GM12875 (cell line): Measurements from ENCODE around the gene ZNF273.
"Not testable (repeated sequence)": the region's sequence is repeated elsewhere in the genome, so short reads cannot be mapped to it uniquely, and the experiment has no call there.

ENCODE experiments used
- H3K4me3 ChIP-seq: one replicate; pipeline ENCODE4 v1.5.1; 2011; ENCODE audit warnings: low read depth, low read length, control low read depth
- TF ChIP-seq, protein P1 (sequence below): IDR thresholded peaks from 2 replicates; pipeline ENCODE4 v1.5.1; 2011; ENCODE audit warnings: low read depth, mild to moderate bottlenecking, control low read depth, inconsistent platforms, low read length, moderate library complexity, borderline replicate concordance; ENCODE audit not compliant: insufficient read depth

Gene ZNF273

DNA sequence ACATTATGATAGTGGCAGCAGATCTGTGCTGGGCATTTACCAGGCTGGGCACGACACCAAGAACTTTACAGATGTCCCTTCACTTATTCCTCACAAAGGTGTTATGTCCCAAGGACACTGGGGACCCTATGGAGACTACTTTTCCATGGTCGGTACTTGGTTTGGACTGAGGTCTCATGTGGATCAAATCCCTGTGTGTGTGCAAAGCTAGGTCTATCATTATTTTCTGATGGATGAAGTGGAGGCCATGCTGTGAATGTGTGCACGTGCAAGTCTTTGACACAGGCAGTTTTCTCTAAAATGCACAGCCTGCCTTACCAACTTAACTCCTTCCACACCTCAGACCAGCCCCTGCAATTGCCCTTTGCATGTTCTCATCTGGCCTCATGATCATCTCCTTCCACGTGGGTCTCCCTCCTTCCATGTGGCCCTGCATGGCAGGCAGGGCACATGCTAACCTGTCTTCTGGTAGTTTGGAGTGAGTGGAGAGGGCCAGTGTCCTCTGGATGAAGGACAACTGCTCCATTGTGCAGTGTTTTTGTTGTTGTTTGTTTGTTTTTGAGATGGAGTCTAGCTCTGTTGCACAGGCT lies 16.0 kb upstream of the ZNF273 start:
- TF ChIP-seq, protein P1, sequence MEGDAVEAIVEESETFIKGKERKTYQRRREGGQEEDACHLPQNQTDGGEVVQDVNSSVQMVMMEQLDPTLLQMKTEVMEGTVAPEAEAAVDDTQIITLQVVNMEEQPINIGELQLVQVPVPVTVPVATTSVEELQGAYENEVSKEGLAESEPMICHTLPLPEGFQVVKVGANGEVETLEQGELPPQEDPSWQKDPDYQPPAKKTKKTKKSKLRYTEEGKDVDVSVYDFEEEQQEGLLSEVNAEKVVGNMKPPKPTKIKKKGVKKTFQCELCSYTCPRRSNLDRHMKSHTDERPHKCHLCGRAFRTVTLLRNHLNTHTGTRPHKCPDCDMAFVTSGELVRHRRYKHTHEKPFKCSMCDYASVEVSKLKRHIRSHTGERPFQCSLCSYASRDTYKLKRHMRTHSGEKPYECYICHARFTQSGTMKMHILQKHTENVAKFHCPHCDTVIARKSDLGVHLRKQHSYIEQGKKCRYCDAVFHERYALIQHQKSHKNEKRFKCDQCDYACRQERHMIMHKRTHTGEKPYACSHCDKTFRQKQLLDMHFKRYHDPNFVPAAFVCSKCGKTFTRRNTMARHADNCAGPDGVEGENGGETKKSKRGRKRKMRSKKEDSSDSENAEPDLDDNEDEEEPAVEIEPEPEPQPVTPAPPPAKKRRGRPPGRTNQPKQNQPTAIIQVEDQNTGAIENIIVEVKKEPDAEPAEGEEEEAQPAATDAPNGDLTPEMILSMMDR = no peak
- no peak overlapping the region for H3K4me3 ChIP-seq

DNA sequence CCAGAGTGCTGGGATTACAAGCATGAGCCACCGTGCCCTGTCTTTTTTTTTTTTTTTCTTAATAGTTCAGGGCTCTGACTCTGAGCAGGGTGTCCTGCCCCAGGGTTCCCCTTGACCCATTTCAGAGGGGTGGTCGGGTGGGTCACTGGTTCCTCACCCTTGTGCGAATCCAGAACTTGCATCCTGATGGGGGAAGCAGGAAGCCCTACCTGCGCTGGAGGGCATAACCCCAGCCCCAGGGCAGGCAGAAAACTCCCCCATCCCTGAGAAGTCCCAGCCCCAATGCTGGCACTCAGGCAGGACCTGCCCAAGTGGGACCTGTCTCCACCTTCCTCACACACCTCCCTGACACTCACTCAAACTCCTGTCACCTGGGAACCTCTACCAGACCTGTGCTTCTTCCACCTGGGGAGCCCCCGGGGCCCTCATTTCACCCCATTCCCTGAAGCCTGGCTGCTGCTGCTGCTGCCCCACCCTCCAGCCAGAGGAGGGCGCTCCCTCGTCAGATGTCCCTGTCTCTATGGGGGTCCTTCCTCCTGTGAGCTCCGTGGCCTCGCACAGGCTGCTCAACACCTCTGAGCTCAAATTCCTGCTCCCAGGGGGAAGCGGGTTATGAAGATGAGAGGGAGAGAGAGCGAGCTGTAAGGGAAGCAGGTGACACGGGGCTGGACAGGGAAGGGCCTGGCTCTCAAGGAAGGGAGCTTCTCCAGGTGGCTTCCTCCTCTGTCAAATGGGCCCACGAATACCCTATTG lies 15.1 kb upstream of the ZNF273 start:
- H3K4me3 ChIP-seq = no peak overlapping the region
- TF ChIP-seq, protein P1 = 0 out of 2 replicates have a peak, but pooled peaks have one; percentile 11

DNA sequence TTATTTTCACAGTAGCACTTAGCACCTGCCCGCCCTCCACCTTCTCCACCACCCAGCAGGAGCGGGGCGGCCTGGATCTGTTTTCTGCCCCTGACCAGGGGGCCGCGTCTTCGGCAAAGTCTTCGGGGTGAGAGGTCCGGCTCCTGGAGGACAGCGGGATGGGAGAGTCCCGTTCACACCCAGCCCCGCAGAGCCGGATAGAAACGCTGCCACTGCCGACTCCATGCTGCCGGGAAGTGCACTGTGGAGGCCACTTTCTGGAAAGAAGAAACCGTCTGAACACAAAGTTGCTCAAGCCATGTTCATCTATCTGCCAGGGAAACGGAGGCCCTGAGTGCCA lies 14.5 kb upstream of the ZNF273 start:
- no peak overlapping the region for H3K4me3 ChIP-seq
- TF ChIP-seq, protein P1 = no peak

DNA sequence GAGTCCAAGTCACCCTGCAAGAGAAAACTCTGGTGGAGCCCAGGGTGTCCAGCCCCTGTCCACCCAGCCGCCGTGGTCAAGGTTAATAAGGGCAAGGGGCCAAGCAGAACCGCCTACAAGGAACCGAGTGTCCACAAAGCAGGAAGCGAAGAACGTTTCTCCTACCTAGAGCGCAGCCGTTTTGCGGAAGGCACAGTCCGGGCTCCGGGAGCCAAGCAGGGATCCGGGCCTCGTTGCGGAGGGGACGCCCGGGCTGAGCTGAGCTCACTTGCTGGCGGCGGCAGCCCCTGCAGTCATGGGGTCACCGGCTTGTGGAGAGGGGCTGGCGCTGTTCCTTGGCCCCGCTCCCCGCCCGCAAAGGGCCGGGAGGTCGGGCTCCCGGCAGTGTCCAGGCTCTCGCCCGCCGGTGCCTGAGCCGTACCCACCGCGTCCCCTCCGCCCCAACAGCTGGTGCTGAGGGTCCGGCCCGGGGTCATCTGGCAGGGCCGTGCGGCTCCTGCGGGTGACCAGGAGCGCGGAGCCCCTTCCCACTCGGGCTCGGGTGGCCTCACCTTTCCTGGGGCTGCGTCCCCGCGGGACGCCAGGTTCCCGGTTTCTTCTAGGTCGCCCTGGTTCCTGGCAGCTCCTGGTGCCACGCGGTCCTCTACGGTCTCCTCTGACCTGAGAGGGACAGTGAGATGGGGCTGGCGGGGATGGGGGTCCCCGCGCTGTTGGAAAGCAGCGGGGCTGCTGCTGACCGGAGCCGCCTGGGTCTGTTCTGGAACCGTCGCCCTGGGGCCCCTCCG lies 14.0 kb upstream of the ZNF273 start:
- TF ChIP-seq, protein P1 = no peak
- no peak overlapping the region for H3K4me3 ChIP-seq

DNA sequence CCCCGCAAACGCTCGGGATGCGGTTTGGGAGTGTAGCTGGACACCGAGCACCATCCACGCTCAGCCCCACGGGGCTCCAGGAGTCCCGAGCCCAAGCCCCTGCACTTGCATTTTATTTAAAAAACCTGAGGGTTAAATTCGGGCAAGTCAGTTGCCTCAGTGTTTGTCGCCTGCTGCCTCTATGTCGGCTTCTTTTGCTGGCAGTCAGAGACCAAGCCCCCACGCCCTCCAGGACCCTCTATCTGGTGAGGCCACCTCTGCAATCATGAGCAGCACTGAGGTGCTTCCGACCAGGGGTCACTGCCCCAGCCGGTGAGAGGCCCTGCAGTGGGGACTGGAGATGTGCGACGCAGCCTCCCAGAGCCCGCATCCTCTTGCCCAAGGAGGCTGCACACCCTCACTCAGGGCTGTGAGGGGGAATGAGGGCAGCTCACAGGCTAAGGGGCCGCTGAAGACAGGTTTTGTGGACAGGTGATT lies 13.3 kb upstream of the ZNF273 start:
- H3K4me3 ChIP-seq = no peak overlapping the region
- TF ChIP-seq, protein P1 = no peak

DNA sequence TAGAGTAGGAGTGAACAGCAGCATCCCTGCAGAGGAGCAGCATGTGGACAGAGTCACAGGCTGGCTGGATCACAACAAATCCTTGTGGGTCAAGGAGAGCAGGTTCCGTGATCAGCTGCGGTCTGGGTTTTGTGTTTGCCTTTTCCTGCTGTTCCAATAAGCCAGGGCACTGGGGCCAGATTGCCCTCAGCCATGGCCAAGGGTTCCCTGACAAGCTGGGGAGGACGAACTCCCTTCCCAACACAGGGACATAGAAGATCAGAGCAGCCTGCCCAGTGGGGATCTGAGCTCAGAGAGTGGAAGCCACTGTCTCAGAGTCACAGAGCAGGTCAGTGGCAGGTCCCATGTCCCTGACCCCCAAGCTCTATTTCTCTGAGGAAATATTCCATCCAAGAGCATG lies 12.8 kb upstream of the ZNF273 start:
- not testable (repeated sequence) for H3K4me3 ChIP-seq

DNA sequence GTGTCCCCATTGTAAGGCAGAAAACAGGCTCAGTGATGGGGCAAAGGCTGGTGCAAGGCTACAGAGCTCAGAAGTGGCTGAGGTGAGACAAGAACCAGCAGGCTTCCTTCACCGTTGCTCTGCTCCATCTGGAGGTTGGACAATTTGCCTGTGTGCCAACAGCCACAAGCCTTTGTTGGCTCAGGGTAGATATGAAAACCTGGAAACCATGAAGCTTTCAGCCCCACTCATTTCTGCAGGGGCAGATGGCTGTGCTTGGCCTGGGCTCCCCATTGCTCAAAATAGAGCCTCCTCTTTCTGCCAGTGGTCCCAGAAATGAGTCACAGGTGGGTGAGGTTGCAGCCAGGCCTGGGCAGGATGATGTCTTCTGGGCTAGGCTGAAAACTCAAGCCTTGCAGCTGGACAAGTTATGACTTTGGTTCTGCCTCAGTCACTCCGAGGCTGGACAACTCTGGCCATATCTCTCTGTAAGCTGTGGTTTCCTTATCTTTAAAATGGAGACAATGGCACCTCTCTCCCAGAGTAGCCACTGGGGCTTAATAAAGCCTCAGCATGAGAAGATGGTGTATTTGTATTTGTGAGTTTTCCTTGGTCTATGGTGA lies 12.2 kb upstream of the ZNF273 start:
- TF ChIP-seq, protein P1 = no peak
- H3K4me3 ChIP-seq = no peak overlapping the region

DNA sequence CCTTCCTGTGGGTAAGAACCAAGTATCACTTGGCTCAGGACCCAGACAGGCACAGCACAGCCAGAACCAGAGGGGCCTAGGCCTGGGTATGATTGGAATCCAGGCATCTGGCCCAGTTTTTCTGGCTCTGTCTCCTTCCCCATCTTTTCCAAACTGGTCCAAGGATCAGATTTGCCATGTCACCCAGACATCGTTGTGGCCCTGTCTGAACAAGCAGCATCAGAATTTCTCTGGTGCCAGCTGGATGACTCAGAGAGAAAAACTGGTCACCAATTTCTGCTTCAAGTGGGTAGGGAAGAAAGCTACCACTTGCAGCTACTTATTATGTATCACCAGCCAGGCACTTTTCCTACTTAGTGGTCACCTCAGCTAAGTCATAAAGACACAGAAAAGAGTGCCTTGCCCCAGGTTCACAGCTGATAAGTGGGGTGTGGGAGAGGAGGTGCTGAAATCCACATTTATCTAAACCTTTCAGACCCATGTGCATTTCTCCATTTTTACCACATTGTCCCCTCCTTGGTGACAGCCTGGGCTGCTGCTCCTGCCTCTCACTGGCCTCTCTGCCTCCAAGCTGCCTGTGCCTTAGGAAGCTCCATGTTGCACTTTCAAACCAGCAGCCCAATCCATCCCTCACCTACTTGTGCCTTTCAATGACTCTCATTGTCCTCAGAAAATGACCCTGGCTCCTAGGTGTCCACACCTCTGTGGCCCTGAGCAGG lies 11.6 kb upstream of the ZNF273 start:
- H3K4me3 ChIP-seq = not testable (repeated sequence)
